ENCODE measurements around the gene NOC2L.

The NOC2L gene

GRCh38 chr1:941588-942383 lies 17.3 kb downstream of the NOC2L start:
- DNase-seq: no peak

GRCh38 chr1:941015-941587 lies 18.0 kb downstream of the NOC2L start:
- no peak for DNase-seq

- DNase-seq: no peak
Measured at GRCh38 chr1:940107-941014, 18.7 kb downstream of the NOC2L start.

- no peak for DNase-seq
Measured at GRCh38 chr1:939511-940106, 19.4 kb downstream of the NOC2L start.

GRCh38 chr1:938711-939489 lies 20.2 kb downstream of the NOC2L start:
- no peak for DNase-seq

GRCh38 chr1:938088-938683 lies 20.9 kb downstream of the NOC2L start:
- DNase-seq: no peak

GRCh38 chr1:937521-937920 lies 21.5 kb downstream of the NOC2L start:
- no peak for DNase-seq

GRCh38 chr1:936348-937264 lies 22.4 kb downstream of the NOC2L start:
- DNase-seq: no peak

GRCh38 chr1:935751-936231 lies 23.3 kb downstream of the NOC2L start:
- no peak for DNase-seq

- no peak for DNase-seq
Measured at GRCh38 chr1:934991-935750, 23.9 kb downstream of the NOC2L start.

GRCh38 chr1:933603-933940 lies 25.5 kb downstream of the NOC2L start:
- no peak for DNase-seq

- DNase-seq: no peak
Measured at GRCh38 chr1:932776-933602, 26.1 kb downstream of the NOC2L start.

- no peak for DNase-seq
Measured at GRCh38 chr1:932173-932510, 26.9 kb downstream of the NOC2L start.

GRCh38 chr1:931380-932172 lies 27.5 kb downstream of the NOC2L start:
- DNase-seq: no peak

GRCh38 chr1:930633-931138 lies 28.4 kb downstream of the NOC2L start:
- DNase-seq: no peak

GRCh38 chr1:929712-930632 lies 29.1 kb downstream of the NOC2L start:
- DNase-seq: no peak
